Measurements from ENCODE around the gene KIAA1614.

DNA sequence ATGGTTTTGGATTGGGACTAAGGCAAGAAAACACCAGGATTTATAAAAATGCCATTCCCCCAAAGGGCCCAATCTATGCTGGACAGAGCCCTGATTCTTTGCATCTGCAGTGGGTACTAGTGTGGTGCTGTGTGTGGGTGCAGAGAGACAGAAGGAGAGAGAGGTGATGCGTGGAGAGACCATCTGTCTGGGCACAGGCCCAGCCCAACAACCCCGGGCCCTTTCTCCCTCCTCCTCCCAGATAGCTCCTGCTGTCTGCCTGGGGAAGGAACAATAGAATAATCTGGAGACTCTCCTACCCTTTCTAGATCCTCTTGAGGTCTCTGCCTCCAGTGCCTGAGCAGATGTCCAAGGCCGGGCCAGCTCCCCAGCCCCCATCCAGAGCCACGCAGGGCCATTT, 15.1 kb downstream of the KIAA1614 start:
- TF ChIP-seq, protein P1, sequence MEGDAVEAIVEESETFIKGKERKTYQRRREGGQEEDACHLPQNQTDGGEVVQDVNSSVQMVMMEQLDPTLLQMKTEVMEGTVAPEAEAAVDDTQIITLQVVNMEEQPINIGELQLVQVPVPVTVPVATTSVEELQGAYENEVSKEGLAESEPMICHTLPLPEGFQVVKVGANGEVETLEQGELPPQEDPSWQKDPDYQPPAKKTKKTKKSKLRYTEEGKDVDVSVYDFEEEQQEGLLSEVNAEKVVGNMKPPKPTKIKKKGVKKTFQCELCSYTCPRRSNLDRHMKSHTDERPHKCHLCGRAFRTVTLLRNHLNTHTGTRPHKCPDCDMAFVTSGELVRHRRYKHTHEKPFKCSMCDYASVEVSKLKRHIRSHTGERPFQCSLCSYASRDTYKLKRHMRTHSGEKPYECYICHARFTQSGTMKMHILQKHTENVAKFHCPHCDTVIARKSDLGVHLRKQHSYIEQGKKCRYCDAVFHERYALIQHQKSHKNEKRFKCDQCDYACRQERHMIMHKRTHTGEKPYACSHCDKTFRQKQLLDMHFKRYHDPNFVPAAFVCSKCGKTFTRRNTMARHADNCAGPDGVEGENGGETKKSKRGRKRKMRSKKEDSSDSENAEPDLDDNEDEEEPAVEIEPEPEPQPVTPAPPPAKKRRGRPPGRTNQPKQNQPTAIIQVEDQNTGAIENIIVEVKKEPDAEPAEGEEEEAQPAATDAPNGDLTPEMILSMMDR (optimal IDR thresholded peaks at IDR 0.05 in 1 of 3, IDR thresholded peaks at IDR 0.05 in 1 of 3, conservative IDR thresholded peaks at IDR 0.05 in 1 of 3; ENCODE audit: extremely low read depth in 1 of 3, insufficient read depth in 2 of 3, low read length in 3 of 3), result no peak
- TF ChIP-seq EZH2 (IDR thresholded peaks at IDR 0.05; ENCODE audit: low read length), result no peak
